Lung microvascular endothelial cell (primary cell): ENCODE data around the gene HP1BP3. TPM values are rescaled to one million over a fixed set of nuclear protein-coding genes. Genes with fewer than 3 reads are reported as not detected.

Experiments
- DNase-seq, 2 donors: peaks; one replicate each; pipeline versions ENCODE4 v3.0.0 to v3.0.0-alpha.2; 2010; ENCODE audit warnings: low read depth in 2 of 2
- total RNA-seq: library from RNA; depleted of rRNA; stranded (reverse); fragments of >200 nt; gene quantifications from 2 replicates; pipeline ENCODE4 v1.2.1, GENCODE V29; 2014

The HP1BP3 gene
- total RNA-seq, 1 donor from 2014 or later, result 193 TPM

DNA sequence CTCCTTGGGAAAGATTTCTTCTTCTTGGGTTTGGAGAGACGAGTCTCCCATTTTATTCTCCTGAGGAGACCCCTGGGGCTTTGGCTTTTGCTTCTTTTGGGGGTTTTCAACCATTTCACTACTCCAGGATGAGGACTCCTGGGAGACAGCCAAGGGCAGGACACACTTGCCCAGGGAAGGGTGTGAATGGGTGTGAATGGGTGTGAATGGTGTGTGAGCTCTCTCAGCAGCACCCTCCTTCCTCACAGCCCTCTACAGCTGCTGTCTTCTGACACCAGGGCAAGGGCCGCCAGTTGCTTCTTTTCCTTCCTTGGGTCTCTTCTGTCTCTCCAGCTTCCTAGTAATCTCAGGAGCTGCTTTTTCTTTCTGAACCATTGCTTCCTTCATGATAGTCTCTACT lies 93.5 kb downstream of the HP1BP3 start:
- DNase-seq, result no peak

Other genes with a start within 250 kb of the HP1BP3 start
- not detected in 2 replicates for gene FAM43B, start 234.7 kb downstream of the HP1BP3 start, total RNA-seq
- gene CDA, start 198.2 kb downstream of the HP1BP3 start, total RNA-seq, result 0.65 and 1.6 TPM in 2 replicates
- 50.8 and 93.7 TPM in 2 replicates for gene PINK1, start 153.8 kb downstream of the HP1BP3 start, total RNA-seq
- gene DDOST, start 125.9 kb downstream of the HP1BP3 start, total RNA-seq, result 228 and 257 TPM in 2 replicates
- gene KIF17, start 69.3 kb downstream of the HP1BP3 start, total RNA-seq, result 17.3 and 19.6 TPM in 2 replicates
- 0.20 and 0.44 TPM in 2 replicates for gene SH2D5, start 54.6 kb downstream of the HP1BP3 start, total RNA-seq